ENCODE results near the gene PLAAT1. TPM values are rescaled to one million over a fixed set of nuclear protein-coding genes. Genes with fewer than 3 reads are reported as not detected.

PLAAT1 gene
- total RNA-seq, 1 donor from 2014 or later: 1.6 TPM

GRCh38 chr3:193269343-193270028 lies 28.5 kb downstream of the PLAAT1 start:
- TF ChIP-seq, protein P1, sequence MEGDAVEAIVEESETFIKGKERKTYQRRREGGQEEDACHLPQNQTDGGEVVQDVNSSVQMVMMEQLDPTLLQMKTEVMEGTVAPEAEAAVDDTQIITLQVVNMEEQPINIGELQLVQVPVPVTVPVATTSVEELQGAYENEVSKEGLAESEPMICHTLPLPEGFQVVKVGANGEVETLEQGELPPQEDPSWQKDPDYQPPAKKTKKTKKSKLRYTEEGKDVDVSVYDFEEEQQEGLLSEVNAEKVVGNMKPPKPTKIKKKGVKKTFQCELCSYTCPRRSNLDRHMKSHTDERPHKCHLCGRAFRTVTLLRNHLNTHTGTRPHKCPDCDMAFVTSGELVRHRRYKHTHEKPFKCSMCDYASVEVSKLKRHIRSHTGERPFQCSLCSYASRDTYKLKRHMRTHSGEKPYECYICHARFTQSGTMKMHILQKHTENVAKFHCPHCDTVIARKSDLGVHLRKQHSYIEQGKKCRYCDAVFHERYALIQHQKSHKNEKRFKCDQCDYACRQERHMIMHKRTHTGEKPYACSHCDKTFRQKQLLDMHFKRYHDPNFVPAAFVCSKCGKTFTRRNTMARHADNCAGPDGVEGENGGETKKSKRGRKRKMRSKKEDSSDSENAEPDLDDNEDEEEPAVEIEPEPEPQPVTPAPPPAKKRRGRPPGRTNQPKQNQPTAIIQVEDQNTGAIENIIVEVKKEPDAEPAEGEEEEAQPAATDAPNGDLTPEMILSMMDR (IDR thresholded peaks at IDR 0.05): no peak
- Mint-ChIP-seq H3K27ac (ENCODE audit: unreplicated experiment) (no peak overlapping the region), H3K4me1 (ENCODE audit: low read depth) (no peaks in the 10 kb centered on the region), H3K9me3 (ENCODE audit: low read depth) (no peaks in the 10 kb centered on the region), H3K36me3 (ENCODE audit: low read depth) (no peaks in the 10 kb centered on the region), H3K27me3 (ENCODE audit: low read depth) (no peaks in the 10 kb centered on the region), H3K4me3 (ENCODE audit: unreplicated experiment) (no peak overlapping the region)
- DNase-seq (ENCODE audit: low spot score): no peak

- H3K27ac Mint-ChIP-seq (ENCODE audit: unreplicated experiment): no peak overlapping the region
- TF ChIP-seq, protein P1 (IDR thresholded peaks at IDR 0.05): no peak
- H3K4me3 Mint-ChIP-seq (ENCODE audit: unreplicated experiment): no peak overlapping the region
- no peak for DNase-seq (ENCODE audit: low spot score)
- H3K4me1 Mint-ChIP-seq (ENCODE audit: low read depth): no peaks in the 10 kb centered on the region
- H3K36me3 Mint-ChIP-seq (ENCODE audit: low read depth): no peaks in the 10 kb centered on the region
- H3K9me3 Mint-ChIP-seq (ENCODE audit: low read depth): no peaks in the 10 kb centered on the region
- no peaks in the 10 kb centered on the region for H3K27me3 Mint-ChIP-seq (ENCODE audit: low read depth)
Measured at GRCh38 chr3:193270451-193270850, 29.4 kb downstream of the PLAAT1 start.

DNA sequence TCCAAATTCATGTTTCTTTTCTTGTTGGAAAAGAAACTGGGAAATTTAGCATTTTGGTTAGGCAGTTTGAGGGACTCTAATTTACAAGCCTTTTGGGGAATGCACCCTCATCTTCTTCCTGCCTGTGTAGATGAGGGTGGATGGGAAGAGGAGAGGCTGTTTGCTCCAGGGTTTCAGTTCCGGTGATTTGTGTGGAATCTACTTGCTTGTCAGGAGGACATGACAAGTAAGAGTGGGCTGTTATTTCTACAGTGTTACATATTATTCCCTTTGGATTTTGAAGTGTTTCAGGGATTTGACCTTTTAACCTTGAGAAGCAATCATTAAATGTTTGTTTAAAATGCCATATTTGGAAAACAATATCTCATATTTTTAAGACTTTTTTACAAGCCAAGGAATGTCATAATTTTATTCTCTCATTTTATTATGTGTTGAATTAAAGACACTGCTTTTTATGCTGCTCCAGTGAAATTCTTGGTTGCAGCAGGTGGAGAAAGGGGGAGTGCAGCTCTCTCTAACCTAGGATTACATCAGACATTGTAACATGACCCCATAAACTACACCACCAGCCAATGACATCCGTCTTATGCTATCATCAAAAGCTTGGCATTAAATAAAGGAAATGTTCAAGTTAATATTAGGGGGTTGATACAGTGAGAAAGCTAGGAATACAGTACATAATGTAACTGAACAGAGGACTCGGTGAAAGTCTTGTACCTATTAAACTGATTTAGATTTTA lies 30.2 kb downstream of the PLAAT1 start:
- H3K36me3 Mint-ChIP-seq (ENCODE audit: low read depth): no peaks in the 10 kb centered on the region
- H3K27ac Mint-ChIP-seq (ENCODE audit: unreplicated experiment): no peak overlapping the region
- TF ChIP-seq, protein P1 (IDR thresholded peaks at IDR 0.05): no peak
- H3K27me3 Mint-ChIP-seq (ENCODE audit: low read depth): no peaks in the 10 kb centered on the region
- H3K4me3 Mint-ChIP-seq (ENCODE audit: unreplicated experiment): no peak overlapping the region
- no peaks in the 10 kb centered on the region for H3K4me1 Mint-ChIP-seq (ENCODE audit: low read depth)
- no peaks in the 10 kb centered on the region for H3K9me3 Mint-ChIP-seq (ENCODE audit: low read depth)
- DNase-seq (ENCODE audit: low spot score): no peak

GRCh38 chr3:193292386-193292785 lies 51.4 kb downstream of the PLAAT1 start:
- TF ChIP-seq, protein P1 (IDR thresholded peaks at IDR 0.05): no peak
- Mint-ChIP-seq H3K9me3 (ENCODE audit: low read depth) (peaks cover 19% of the 10 kb centered on the region), H3K27me3 (ENCODE audit: low read depth) (no peaks in the 10 kb centered on the region), H3K4me1 (ENCODE audit: low read depth) (no peaks in the 10 kb centered on the region), H3K4me3 (ENCODE audit: unreplicated experiment) (no peak overlapping the region), H3K27ac (ENCODE audit: unreplicated experiment) (no peak overlapping the region), H3K36me3 (ENCODE audit: low read depth) (peaks cover 2% of the 10 kb centered on the region)
- DNase-seq (ENCODE audit: low spot score): no peak

GRCh38 chr3:193295985-193296384 lies 55.0 kb downstream of the PLAAT1 start:
- DNase-seq (ENCODE audit: low spot score): no peak
- TF ChIP-seq, protein P1 (IDR thresholded peaks at IDR 0.05): no peak
- no peaks in the 10 kb centered on the region for H3K4me1 Mint-ChIP-seq (ENCODE audit: low read depth)
- no peaks in the 10 kb centered on the region for H3K36me3 Mint-ChIP-seq (ENCODE audit: low read depth)
- H3K4me3 Mint-ChIP-seq (ENCODE audit: unreplicated experiment): no peak overlapping the region
- H3K27me3 Mint-ChIP-seq (ENCODE audit: low read depth): no peaks in the 10 kb centered on the region
- H3K9me3 Mint-ChIP-seq (ENCODE audit: low read depth): peaks cover 16% of the 10 kb centered on the region
- H3K27ac Mint-ChIP-seq (ENCODE audit: unreplicated experiment): no peak overlapping the region

Data from chondrocyte (in vitro differentiated cells).